SHP77 (cell line): ENCODE data around the gene LRP5.

Source experiments
- DNase-seq, 2 experiments: peaks; one replicate each; lab custom pipeline; 2025; lab: John Stamatoyannopoulos, UW

The LRP5 gene

GRCh38 chr11:68347345-68347744 lies 35.0 kb downstream of the LRP5 start:
- no peak for DNase-seq

DNA sequence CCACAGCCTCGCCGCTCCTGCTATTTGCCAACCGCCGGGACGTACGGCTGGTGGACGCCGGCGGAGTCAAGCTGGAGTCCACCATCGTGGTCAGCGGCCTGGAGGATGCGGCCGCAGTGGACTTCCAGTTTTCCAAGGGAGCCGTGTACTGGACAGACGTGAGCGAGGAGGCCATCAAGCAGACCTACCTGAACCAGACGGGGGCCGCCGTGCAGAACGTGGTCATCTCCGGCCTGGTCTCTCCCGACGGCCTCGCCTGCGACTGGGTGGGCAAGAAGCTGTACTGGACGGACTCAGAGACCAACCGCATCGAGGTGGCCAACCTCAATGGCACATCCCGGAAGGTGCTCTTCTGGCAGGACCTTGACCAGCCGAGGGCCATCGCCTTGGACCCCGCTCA lies 35.5 kb downstream of the LRP5 start:
- DNase-seq = no peak

- no peak for DNase-seq
These were observed 37.3 kb downstream of the LRP5 start for GRCh38 chr11:68349461-68350249.

GRCh38 chr11:68350759-68351449 lies 38.5 kb downstream of the LRP5 start:
- no peak for DNase-seq

GRCh38 chr11:68351450-68352275 lies 39.3 kb downstream of the LRP5 start:
- DNase-seq = no peak

DNA sequence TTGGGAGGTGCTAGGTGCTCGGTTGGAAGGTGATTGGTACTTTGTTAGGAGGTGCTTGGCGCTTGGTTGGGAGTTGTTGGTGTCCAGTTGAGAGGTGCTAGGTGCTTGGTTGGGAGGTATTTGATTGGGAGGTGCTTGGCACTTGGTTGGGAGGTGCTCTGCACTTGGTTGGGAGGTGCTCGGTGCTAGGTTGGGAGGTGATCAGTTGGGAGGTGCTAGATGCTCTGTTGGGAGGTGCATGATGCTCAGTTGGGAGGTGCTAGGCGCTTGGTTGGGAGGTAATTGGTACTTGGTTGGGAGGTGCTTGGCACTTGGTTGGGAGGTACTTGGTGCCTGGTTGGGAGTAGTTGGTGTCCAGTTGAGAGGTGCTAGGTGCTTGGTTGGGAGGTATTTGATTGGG lies 40.2 kb downstream of the LRP5 start:
- no peak for DNase-seq

- no peak for DNase-seq
These were observed 40.7 kb downstream of the LRP5 start for GRCh38 chr11:68353118-68353517.

DNA sequence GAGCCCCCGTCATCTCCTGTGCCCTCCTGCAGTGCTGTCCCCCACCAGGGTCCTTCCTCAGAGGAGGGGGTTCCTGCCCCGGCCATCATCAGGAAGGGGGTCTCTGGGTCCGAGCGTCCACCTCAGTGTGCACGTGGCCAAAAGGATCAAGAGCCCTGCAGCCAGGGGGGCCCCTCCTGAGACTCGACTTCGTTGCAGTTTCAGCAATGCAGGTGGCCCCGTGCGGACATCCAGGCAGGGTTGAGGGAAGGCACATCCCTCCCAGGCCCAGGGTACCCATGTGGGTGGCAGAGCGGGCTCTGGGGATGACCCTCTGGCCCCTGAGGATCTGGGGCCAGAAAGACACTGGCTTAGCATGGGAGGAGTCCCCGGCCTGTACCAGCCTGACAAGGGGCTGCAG lies 41.3 kb downstream of the LRP5 start:
- DNase-seq = no peak

- no peak for DNase-seq
These were observed 41.9 kb downstream of the LRP5 start for GRCh38 chr11:68354148-68354872.

- DNase-seq = no peak
These were observed 43.1 kb downstream of the LRP5 start for GRCh38 chr11:68355471-68355870.

GRCh38 chr11:68357568-68357967 lies 45.2 kb downstream of the LRP5 start:
- no peak for DNase-seq

GRCh38 chr11:68358416-68358815 lies 46.0 kb downstream of the LRP5 start:
- no peak for DNase-seq

GRCh38 chr11:68361702-68362101 lies 49.3 kb downstream of the LRP5 start:
- DNase-seq = no peak

DNA sequence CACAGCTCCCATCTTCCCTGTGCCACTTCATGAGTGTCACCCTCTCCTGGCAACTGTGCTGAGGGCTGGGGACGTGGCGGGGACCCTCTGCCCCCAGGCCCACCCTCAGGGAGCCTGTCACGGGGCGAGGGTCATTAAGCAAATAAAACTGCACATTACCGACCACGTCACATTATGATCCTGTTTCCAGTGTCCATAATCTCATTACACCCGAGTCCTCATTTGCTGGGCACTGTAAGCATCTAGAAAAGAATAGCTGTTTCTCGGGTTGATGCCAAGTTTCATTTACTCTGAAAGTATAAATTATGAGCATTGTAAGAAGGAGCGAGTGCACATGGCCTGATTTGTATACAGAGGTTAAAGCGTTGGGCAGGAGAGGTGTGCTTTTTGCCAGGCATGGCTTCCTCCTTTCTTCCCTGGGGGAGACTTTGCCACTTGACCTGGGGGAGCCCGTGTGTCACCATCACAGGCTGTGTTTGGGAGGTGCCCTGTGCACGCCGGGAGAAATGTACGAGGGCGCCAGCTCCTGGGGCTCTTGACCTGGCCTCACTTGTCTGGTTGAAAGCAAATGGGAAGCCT lies 50.5 kb downstream of the LRP5 start:
- DNase-seq = no peak

DNA sequence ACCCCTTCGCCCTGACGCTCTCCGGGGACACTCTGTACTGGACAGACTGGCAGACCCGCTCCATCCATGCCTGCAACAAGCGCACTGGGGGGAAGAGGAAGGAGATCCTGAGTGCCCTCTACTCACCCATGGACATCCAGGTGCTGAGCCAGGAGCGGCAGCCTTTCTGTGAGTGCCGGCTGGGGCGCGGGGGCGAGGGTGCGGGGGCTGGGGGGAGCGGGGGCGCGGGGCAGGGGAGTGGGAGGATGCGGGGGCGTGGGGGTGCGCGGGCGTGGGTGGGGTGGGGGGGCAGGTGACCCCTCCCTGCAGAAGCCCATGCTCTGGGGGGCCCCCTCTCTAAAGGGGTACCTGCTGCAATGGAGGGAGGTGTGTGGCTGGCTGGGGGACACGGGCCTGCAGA lies 51.4 kb downstream of the LRP5 start:
- DNase-seq = no peak

DNA sequence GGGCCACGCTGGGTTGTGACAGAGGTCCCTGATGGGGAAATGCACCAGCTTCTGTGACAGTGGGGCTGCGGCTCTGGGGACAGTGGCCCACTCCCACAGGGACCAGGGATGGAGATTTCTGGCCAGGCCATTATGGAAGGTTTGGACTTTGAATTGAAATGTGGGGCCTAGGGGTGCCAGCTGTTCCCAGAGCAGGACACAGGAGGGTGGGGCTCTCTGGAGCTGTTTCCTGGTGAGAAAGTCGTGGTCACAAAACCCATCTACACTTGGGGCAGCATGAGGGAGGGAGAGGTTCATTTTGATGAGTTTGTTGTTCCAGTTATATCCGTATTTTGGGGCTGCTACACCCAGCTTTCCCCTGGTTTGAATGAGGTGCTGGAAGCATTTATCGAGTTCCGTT lies 52.2 kb downstream of the LRP5 start:
- no peak for DNase-seq

DNA sequence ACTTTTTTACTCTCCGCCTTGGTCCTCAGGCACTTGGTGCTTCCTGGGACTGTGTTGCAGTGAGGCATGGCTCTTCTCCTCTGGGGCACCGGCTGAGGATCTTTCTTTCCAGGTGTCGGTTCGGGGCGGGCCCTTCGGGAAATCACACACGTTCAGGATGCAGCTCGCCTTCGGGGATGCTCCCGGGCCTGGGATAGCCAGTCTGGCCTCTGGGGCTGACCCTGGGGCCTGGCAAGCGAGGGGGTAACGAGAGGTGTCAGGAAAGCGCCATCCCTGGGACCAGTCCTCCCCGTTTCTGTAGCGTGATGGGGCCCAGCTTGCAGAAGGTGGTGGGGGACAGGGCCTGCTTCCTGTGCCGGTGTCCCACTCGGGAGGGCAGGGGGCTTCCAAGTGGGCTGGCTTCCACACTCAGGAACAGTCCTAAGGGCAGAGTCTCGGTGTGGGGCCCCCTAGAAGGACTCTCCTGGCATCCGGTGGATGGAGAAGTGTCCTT lies 53.6 kb downstream of the LRP5 start:
- no peak for DNase-seq

GRCh38 chr11:68367252-68367651 lies 54.9 kb downstream of the LRP5 start:
- no peak for DNase-seq

- no peak for DNase-seq
These were observed 57.4 kb downstream of the LRP5 start for GRCh38 chr11:68369756-68370155.

- DNase-seq = no peak
These were observed 58.1 kb downstream of the LRP5 start for GRCh38 chr11:68370211-68371111.
